GM18498 (cell line): Measurements from ENCODE around the gene UCP2.

ENCODE experiments used
- ATAC-seq: cut with Tn5 transposase; IDR thresholded peaks from one replicate; pipeline ENCODE4 v1.9.1; 2021; ENCODE audit warnings: mild to moderate bottlenecking, moderate library complexity; ENCODE audit not compliant: unreplicated experiment

Gene UCP2

GRCh38 chr11:73982595-73982989 lies at the start of gene UCP2:
Gene UCP2 (minus strand): TSS chr11:73982843. CDS start chr11:73978378, 4,465 bp downstream.
- peak; percentile 55 for ATAC-seq

- peak; percentile 61 for ATAC-seq
Observed at GRCh38 chr11:74030723-74031676, 48.4 kb upstream of the UCP2 start.

- ATAC-seq: no peak
Observed at GRCh38 chr11:74025467-74026166, 43.0 kb upstream of the UCP2 start.

- no peak for ATAC-seq
Observed at GRCh38 chr11:74024261-74025029, 41.8 kb upstream of the UCP2 start.

- no peak for ATAC-seq
Observed at GRCh38 chr11:74023276-74023675, 40.6 kb upstream of the UCP2 start.

GRCh38 chr11:74022546-74022945 lies 39.9 kb upstream of the UCP2 start:
- no peak for ATAC-seq

- ATAC-seq: no peak
Observed at GRCh38 chr11:74021998-74022397, 39.4 kb upstream of the UCP2 start.

- ATAC-seq: peak; percentile 47
Observed at GRCh38 chr11:74020539-74020938, 37.9 kb upstream of the UCP2 start.

- ATAC-seq: no peak
Observed at GRCh38 chr11:74019860-74020259, 37.2 kb upstream of the UCP2 start.

- no peak for ATAC-seq
Observed at GRCh38 chr11:74019104-74019738, 36.6 kb upstream of the UCP2 start.

GRCh38 chr11:74018331-74019005 lies 35.8 kb upstream of the UCP2 start:
- ATAC-seq: no peak

GRCh38 chr11:74017631-74018030 lies 35.0 kb upstream of the UCP2 start:
- ATAC-seq: no peak

GRCh38 chr11:74015919-74016684 lies 33.5 kb upstream of the UCP2 start:
- ATAC-seq: no peak

- no peak for ATAC-seq
Observed at GRCh38 chr11:74014880-74015279, 32.2 kb upstream of the UCP2 start.

- no peak for ATAC-seq
Observed at GRCh38 chr11:74013141-74013540, 30.5 kb upstream of the UCP2 start.

- ATAC-seq: no peak
Observed at GRCh38 chr11:74012074-74012809, 29.6 kb upstream of the UCP2 start.

- ATAC-seq: no peak
Observed at GRCh38 chr11:74011360-74012073, 28.9 kb upstream of the UCP2 start.
